NOMO-1 treated with DMSO at 0.1 percent for 48 hours (cell line): ENCODE measurements around the gene TRAK1.

Experiments
- DNase-seq: peaks from one replicate; lab custom pipeline; 2025; ENCODE audit not compliant: unreplicated experiment; lab: John Stamatoyannopoulos, UW

TRAK1 gene

DNA sequence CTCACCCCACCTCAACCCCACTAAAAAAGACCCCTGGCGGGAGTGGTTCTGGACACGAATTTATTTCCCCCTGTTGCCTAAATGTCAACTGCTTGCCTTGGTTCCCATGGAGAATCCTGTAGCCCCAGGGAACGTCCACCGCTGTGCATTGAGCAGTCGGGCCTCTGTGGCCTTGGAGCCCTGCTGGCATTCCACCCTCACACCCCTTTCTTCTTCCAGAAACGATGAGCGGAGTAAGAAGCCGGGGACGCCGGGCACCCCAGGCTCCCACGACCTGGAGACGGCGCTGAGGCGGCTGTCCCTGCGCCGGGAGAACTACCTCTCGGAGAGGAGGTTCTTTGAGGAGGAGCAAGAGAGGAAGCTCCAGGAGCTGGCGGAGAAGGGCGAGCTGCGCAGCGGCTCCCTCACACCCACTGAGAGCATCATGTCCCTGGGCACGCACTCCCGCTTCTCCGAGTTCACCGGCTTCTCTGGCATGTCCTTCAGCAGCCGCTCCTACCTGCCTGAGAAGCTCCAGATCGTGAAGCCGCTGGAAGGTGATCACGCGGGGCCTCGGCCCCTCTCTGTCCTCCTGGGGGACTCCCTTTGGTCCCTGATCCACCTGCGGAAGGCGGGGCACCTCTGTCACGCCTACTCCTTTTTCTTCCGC is 111.2 kb downstream of the TRAK1 start:
- no peak for DNase-seq

DNA sequence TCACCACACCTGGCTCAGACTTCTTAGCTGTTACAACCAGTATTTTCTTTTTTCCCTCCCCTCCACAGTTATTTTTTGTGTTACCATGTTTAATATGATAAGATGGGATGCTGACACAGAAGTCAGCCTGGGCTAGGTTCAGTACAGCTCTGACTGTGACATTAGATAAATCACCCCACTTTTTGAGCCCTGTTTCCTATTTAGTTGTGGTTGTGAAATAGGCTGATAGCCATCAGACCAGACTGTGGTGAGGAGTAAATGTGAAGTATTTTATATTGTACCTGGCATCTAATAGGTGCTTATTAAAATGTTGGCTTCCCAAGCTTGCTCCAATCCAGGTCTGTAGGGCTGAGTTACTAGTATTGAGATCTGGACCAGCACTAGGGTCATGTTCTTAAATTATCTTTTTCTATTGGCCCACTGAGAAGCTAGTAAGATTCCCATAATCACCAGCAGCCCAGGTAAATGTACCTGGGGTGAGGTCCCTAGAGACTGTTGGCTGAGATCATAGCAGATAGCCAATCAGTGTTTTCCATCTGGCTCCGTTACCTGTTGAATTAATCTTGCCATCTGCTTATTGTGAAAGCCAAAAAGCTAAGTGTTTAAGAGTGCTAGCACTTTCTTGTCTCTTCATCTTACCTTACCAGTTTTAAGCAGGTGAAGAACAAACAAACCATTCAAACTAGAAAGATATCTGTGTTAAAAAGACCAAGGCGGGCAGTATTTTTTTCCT is 113.9 kb downstream of the TRAK1 start:
- no peak for DNase-seq

DNA sequence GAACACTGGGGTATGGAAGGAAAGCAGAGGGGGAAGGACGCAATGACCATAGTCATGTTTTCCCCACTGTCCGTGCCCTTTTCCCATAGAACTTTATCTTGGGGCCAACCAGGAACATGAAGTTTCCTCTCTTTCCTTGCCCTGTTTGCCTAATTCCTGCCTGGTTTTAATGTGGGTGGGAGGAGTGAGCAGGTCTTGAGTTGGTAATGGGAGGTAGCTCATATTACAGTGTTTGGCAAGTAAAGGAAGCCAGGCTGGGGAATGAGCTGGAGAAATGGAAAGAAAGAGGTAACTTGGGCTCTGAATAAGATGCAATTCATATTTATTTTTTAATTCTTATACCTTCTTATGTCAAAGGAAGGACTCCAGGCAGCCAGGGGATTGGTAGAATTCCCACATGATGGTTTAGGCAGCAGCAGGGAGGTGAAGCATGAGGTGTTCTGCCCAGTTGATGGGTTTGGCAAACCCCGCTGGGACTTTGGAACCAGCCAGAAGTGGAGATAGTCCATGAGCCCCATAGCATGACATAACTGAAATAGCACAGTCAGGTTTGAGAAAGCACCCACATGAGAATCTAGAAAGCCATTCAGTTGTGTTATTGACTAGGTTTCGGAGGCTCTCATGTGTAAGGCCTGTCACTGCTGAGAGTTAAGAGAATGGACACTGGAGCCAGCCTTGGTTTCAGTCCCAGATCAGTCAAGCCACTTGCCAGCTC is 114.8 kb downstream of the TRAK1 start:
- DNase-seq = no peak

- no peak for DNase-seq
Measured at GRCh38 chr3:42209917-42210316, 118.8 kb downstream of the TRAK1 start.

GRCh38 chr3:42210726-42211125 is 119.6 kb downstream of the TRAK1 start:
- no peak for DNase-seq

- no peak for DNase-seq
Measured at GRCh38 chr3:42213417-42213816, 122.3 kb downstream of the TRAK1 start.

DNA sequence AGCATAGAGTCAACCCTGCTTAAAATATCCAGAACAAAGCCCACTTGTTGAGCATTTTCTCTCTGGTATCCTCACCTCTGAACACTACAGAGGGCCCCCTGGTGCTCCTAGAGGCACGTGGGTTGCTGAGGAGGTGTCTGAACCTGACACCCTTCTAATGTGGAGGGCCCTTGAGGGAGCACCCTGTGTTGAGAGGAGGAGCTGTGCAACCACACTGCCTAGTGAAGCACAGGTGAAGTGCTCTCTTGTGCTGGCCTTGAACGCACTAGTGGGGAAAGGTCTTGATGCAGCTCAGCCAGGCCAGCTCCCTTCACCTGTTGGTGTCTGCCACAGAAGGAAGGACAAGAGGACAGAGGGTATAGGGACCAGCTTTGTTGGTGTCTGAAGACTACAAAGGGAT is 122.9 kb downstream of the TRAK1 start:
- no peak for DNase-seq

- DNase-seq = no peak
Measured at GRCh38 chr3:42214565-42215283, 123.6 kb downstream of the TRAK1 start.

DNA sequence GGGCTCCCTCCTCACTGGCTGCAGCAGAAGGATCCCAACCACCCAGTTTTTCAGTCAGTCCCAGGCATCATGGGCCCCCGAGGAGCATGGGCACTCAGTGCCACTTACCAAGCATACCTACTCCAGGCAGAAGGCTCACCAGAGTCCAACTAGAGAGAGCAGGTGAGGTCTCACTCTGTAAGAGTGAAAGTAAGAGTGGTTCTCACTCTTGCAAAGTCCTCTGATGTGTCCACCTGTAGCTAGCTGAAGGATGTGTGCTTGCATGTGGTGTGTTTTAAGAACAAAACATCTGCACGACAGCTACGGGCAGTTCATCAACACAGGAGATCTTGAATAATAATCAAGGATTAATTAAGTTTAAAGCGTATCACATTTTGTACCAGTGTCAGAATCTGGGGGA is 125.1 kb downstream of the TRAK1 start:
- no peak for DNase-seq

GRCh38 chr3:42216931-42217333 is 125.8 kb downstream of the TRAK1 start:
- DNase-seq = no peak

DNA sequence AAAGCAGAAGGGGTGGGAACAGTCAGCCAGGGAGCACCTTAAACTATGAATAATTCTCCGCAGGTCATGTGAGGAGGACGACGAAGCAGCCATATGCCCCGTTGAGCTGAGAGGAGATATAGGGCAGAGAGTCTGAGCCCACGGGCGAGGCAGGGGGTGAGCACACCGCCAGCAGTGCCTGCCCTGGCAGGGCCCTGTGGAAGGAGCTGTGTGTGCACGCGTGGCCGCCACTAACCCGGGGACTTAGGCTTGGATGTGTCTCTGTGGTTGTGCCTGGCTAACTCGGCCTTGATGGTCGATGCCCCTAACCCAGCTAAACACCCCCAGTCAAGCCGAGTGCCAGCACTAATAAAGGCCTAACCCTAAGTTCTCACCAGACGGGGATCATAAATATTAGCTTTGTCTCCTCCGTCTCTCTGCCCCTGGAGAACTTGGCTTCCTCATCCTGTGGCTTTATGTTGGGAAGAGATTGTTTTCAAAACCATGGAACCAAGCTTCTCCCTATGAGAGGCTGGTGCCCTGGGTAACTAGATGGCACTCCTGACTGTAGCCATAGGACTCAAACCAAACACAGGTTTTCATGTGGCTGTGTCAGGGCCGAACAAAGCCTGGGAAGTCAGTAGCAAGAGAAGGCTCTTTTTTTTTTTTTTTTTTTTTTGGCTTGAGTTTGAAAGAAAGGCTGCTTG is 129.4 kb downstream of the TRAK1 start:
- DNase-seq = no peak

- DNase-seq = no peak
Measured at GRCh38 chr3:42222942-42223693, 132.0 kb downstream of the TRAK1 start.

GRCh38 chr3:42224178-42224577 is 133.0 kb downstream of the TRAK1 start:
- DNase-seq = no peak

GRCh38 chr3:42224658-42225421 is 133.7 kb downstream of the TRAK1 start:
- DNase-seq = no peak

- no peak for DNase-seq
Measured at GRCh38 chr3:42225486-42226363, 134.6 kb downstream of the TRAK1 start.

- DNase-seq = no peak
Measured at GRCh38 chr3:42226470-42227425, 135.6 kb downstream of the TRAK1 start.

GRCh38 chr3:42228796-42229195 is 137.6 kb downstream of the TRAK1 start:
- DNase-seq = no peak
